HUES6 (cell line): ENCODE results near the gene SYTL3.
"Not testable (repeated sequence)": the region's sequence is repeated elsewhere in the genome, so short reads cannot be mapped to it uniquely, and the experiment has no call there.

ENCODE experiments used
- H3K27ac ChIP-seq: 2 replicates; pipeline ENCODE4 v1.7.0; 2013; ENCODE audit warnings: low read depth, mild to moderate bottlenecking, low read length, inconsistent platforms
- H3K27me3 ChIP-seq: 2 replicates; pipeline ENCODE4 v1.6.1; 2013; ENCODE audit warnings: low read length; ENCODE audit not compliant: control insufficient read depth, insufficient read depth
- H3K36me3 ChIP-seq: 2 replicates; pipeline ENCODE4 v1.6.1; 2013; ENCODE audit warnings: low read length; ENCODE audit not compliant: control insufficient read depth, insufficient read depth
- H3K4me1 ChIP-seq: 2 replicates; pipeline ENCODE4 v1.6.1; 2013; ENCODE audit warnings: low read length; ENCODE audit not compliant: control insufficient read depth, insufficient read depth
- H3K4me3 ChIP-seq: 2 replicates; pipeline ENCODE4 v1.5.1; 2013; ENCODE audit warnings: low read depth, low read length
- H3K9ac ChIP-seq: one replicate; pipeline ENCODE4 v1.6.1; 2013; ENCODE audit warnings: mild to moderate bottlenecking, low read length
- H3K9me3 ChIP-seq: 2 replicates; pipeline ENCODE4 v1.6.1; 2013; ENCODE audit warnings: low read depth, low read length; ENCODE audit not compliant: control insufficient read depth, insufficient read depth

SYTL3 gene, protein sequence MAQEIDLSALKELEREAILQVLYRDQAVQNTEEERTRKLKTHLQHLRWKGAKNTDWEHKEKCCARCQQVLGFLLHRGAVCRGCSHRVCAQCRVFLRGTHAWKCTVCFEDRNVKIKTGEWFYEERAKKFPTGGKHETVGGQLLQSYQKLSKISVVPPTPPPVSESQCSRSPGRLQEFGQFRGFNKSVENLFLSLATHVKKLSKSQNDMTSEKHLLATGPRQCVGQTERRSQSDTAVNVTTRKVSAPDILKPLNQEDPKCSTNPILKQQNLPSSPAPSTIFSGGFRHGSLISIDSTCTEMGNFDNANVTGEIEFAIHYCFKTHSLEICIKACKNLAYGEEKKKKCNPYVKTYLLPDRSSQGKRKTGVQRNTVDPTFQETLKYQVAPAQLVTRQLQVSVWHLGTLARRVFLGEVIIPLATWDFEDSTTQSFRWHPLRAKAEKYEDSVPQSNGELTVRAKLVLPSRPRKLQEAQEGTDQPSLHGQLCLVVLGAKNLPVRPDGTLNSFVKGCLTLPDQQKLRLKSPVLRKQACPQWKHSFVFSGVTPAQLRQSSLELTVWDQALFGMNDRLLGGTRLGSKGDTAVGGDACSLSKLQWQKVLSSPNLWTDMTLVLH

GRCh38 chr6:158649289-158650143 lies at the start of gene SYTL3:
Gene SYTL3, plus strand, starts transcription at chr6:158650054. Its CDS starts 13,215 bp downstream, at chr6:158663269.
- Histone ChIP-seq H3K9ac (no peak within 1 kb of the TSS), H3K4me3 (no peak within 1 kb of the TSS), H3K36me3 (no peaks in the 10 kb centered on the region), H3K27ac (no peak within 1 kb of the TSS), H3K9me3 (no peaks in the 10 kb centered on the region), H3K4me1 (peaks cover 9% of the 10 kb centered on the region), H3K27me3 (peaks cover 18% of the 10 kb centered on the region)

GRCh38 chr6:158603261-158604047 lies 46.4 kb upstream of the SYTL3 start:
- H3K27me3 ChIP-seq, result no peaks in the 10 kb centered on the region
- no peaks in the 10 kb centered on the region for H3K9me3 ChIP-seq
- no peaks in the 10 kb centered on the region for H3K4me1 ChIP-seq
- no peak overlapping the region for H3K27ac ChIP-seq
- H3K36me3 ChIP-seq, result peaks cover 63% of the 10 kb centered on the region
- H3K4me3 ChIP-seq, result no peak overlapping the region
- no peak overlapping the region for H3K9ac ChIP-seq

DNA sequence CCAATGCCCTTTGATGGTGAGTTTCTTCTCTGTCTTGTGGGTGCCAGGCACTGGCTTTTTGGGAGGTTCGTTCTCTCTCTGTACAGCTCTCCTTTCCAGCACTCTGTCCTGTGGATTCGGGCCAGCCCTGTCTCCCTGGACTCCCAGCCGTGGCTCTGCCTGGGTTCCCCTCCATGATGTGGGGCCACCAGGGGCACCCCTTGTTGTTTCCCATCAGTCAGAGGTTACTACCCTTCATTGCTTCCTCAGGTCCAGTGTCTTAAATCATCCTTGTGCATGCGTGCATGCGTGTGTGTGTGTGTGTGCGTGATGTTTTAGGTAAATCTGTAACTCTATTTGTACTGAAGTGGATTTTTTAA lies 45.8 kb upstream of the SYTL3 start:
- Histone ChIP-seq H3K27ac (no peak overlapping the region), H3K36me3 (peaks cover 67% of the 10 kb centered on the region), H3K4me3 (no peak overlapping the region), H3K4me1 (no peaks in the 10 kb centered on the region), H3K9ac (no peak overlapping the region), H3K9me3 (no peaks in the 10 kb centered on the region), H3K27me3 (no peaks in the 10 kb centered on the region)

GRCh38 chr6:158605266-158605878 lies 44.5 kb upstream of the SYTL3 start:
- Histone ChIP-seq H3K36me3 (peaks cover 69% of the 10 kb centered on the region), H3K27me3 (no peaks in the 10 kb centered on the region), H3K9ac (no peak overlapping the region), H3K9me3 (no peaks in the 10 kb centered on the region), H3K27ac (no peak overlapping the region), H3K4me3 (no peak overlapping the region), H3K4me1 (peaks cover 2% of the 10 kb centered on the region; the same call in 1 of the 2 replicates)

DNA sequence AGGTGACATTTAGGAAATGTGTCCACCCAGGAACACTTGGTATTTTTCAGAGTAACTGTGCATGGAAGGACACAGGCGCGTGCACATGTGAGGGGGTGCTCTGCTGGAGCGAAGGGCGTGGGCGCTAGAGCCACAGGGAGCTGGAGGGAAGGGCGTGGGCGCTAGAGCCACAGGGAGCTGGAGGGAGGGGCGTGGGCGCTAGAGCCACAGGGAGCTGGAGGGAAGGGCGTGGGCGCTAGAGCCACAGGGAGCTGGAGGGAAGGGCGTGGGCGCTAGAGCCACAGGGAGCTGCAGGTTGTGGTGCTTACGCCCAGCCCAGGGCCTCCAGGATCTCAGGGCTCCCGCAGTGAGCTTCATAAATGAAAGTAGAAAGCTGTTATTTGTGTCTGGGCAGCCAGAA lies 43.8 kb upstream of the SYTL3 start:
- H3K4me3 ChIP-seq, H3K9ac ChIP-seq, H3K27ac ChIP-seq, H3K9me3 ChIP-seq, H3K4me1 ChIP-seq, H3K27me3 ChIP-seq: not testable (repeated sequence)
- peaks cover 75% of the 10 kb centered on the region for H3K36me3 ChIP-seq

DNA sequence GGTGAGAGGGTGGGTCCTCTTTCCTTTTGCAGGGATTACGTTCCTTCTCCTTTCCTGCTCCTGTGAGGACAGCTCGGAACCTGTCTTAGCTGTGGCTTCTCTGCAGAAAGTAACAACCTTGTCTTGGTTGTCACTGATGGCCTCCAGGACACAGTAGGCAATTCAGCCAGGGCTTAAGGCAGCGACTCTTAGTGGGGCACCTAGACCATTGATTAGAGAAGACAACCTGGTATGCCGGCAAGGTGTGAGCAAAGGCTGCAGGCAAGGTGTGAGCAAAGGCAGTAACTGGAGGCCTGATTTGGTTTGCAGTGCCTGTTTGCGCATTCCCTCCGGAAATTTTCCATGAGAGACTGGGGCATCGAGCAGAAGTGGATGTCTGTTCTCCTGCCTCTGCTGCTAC lies 42.9 kb upstream of the SYTL3 start:
- no peaks in the 10 kb centered on the region for H3K27me3 ChIP-seq
- H3K4me3 ChIP-seq, result no peak overlapping the region
- no peak overlapping the region for H3K9ac ChIP-seq
- no peak overlapping the region for H3K27ac ChIP-seq
- peaks cover 17% of the 10 kb centered on the region for H3K4me1 ChIP-seq
- H3K9me3 ChIP-seq, result no peaks in the 10 kb centered on the region
- peaks cover 73% of the 10 kb centered on the region for H3K36me3 ChIP-seq

- H3K36me3 ChIP-seq, result peaks cover 72% of the 10 kb centered on the region
- H3K9me3 ChIP-seq, result no peaks in the 10 kb centered on the region
- no peak overlapping the region for H3K4me3 ChIP-seq
- H3K27me3 ChIP-seq, result no peaks in the 10 kb centered on the region
- peaks cover 24% of the 10 kb centered on the region for H3K4me1 ChIP-seq
- no peak overlapping the region for H3K9ac ChIP-seq
- H3K27ac ChIP-seq, result no peak overlapping the region
These were observed 42.3 kb upstream of the SYTL3 start for GRCh38 chr6:158607411-158608170.

DNA sequence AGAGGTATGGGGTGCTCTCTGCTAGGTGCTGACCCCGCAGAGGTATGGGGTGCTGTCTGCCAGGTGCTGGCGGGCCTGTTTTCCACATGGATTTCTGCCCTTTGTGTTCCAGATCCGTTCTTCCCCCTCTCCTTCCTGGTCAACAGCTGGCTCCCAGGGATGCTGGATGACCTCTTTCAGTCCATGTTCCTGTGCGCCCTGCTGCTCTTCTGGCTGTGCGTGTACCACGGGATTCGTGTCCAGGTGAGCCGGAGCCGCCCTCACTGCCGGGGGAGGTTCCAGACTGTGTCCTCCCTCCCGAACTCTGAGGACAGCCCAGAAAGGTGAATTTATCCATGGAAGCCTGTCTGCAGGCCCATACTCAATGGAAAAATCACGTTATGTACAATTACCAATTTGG lies 41.6 kb upstream of the SYTL3 start:
- H3K27me3 ChIP-seq, result no peaks in the 10 kb centered on the region
- peaks cover 73% of the 10 kb centered on the region for H3K36me3 ChIP-seq
- peaks cover 25% of the 10 kb centered on the region for H3K4me1 ChIP-seq
- H3K4me3 ChIP-seq, result no peak overlapping the region
- no peaks in the 10 kb centered on the region for H3K9me3 ChIP-seq
- H3K9ac ChIP-seq, result no peak overlapping the region
- no peak overlapping the region for H3K27ac ChIP-seq

- peaks cover 75% of the 10 kb centered on the region for H3K36me3 ChIP-seq
- H3K4me3 ChIP-seq, result no peak overlapping the region
- H3K27ac ChIP-seq, result no peak overlapping the region
- H3K27me3 ChIP-seq, result no peaks in the 10 kb centered on the region
- no peaks in the 10 kb centered on the region for H3K9me3 ChIP-seq
- H3K4me1 ChIP-seq, result peaks cover 25% of the 10 kb centered on the region
- H3K9ac ChIP-seq, result no peak overlapping the region
These were observed 40.2 kb upstream of the SYTL3 start for GRCh38 chr6:158609455-158610155.
